GM18873 (cell line): ENCODE results near the gene HOXA3.

Experiments used
- ATAC-seq: cut with Tn5 transposase; IDR thresholded peaks from one replicate; pipeline ENCODE4 v1.9.1; 2021; ENCODE audit warnings: mild to moderate bottlenecking, moderate library complexity, moderate number of reproducible peaks; ENCODE audit not compliant: unreplicated experiment, low FRiP score

The HOXA3 gene

GRCh38 chr7:27064661-27065060, 87.7 kb downstream of the HOXA3 start:
- no peak for ATAC-seq

GRCh38 chr7:27064159-27064558, 88.2 kb downstream of the HOXA3 start:
- ATAC-seq: no peak

- no peak for ATAC-seq
These were observed 89.4 kb downstream of the HOXA3 start for GRCh38 chr7:27062946-27063345.
